Chondrocyte (in vitro differentiated cells): ENCODE results near the gene IL32. TPM values are rescaled to one million over a fixed set of nuclear protein-coding genes. Genes with fewer than 3 reads are reported as not detected.

ENCODE experiments used
- DNase-seq: peaks from one replicate; pipeline ENCODE4 v3.0.0; 2021; ENCODE audit warnings: mixed read lengths, low spot score
- H3K27ac Mint-ChIP-seq: one replicate; pipeline ENCODE4 v1.8.0; 2021; ENCODE audit warnings: mild to moderate bottlenecking, moderate library complexity, mixed read lengths; ENCODE audit not compliant: unreplicated experiment
- H3K27me3 Mint-ChIP-seq: 2 replicates; pipeline ENCODE4 v1.8.0; 2021; ENCODE audit warnings: low read depth, mixed read lengths
- H3K36me3 Mint-ChIP-seq: 2 replicates; pipeline ENCODE4 v1.8.0; 2021; ENCODE audit warnings: low read depth, mixed read lengths
- H3K4me1 Mint-ChIP-seq: 2 replicates; pipeline ENCODE4 v1.8.0; 2021; ENCODE audit warnings: low read depth, mild to moderate bottlenecking, mixed read lengths
- H3K4me3 Mint-ChIP-seq: one replicate; pipeline ENCODE4 v1.8.0; 2021; ENCODE audit warnings: mild to moderate bottlenecking, moderate library complexity, mixed read lengths; ENCODE audit not compliant: unreplicated experiment
- H3K9me3 Mint-ChIP-seq: 2 replicates; pipeline ENCODE4 v1.8.0; 2021; ENCODE audit warnings: low read depth, mixed read lengths
- total RNA-seq: library from RNA; stranded (reverse); gene quantifications from 3 replicates; pipeline ENCODE4 v1.2.1, GENCODE V29; 2021
- TF ChIP-seq, protein P1 (sequence below): fragments of 200-600 bp; sonication (generic); IDR thresholded peaks from 2 replicates; pipeline ENCODE4 v1.5.0; 2021; ENCODE audit warnings: antibody characterized with exemption, mild to moderate bottlenecking, moderate library complexity

IL32 gene
- total RNA-seq, 1 donor from 2014 or later, result 17.8 TPM

DNA sequence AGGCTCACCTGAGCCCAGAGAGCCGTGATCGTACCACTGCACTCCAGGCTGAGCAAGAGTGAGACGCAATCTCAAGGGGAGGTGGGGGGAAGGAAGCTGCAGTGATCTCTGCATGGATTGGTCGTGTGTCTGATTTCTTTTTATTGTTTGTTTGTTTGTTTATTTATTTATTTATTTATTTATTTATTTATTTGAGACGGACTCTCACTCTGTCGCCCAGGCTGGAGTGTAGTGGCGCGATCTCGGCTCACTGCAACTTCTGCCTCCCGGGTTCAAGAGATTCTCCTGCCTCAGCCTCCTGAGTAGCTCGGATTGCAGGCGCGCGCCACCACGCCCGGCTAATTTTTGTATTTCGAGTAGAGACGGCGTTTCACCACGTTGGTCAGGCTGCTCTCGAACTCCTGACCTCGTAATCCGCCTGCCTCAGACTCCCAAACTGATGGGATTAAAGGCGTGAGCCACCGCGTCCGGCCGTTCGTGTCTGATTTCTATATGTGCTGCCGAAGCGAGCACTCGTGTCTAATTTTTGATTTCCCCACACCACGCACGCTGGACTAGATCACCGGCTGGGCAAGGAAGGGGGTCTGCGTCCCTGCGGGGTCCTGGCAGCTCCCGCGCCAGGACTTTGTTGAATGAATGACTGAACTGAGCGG is 45.7 kb upstream of the IL32 start:
- TF ChIP-seq, protein P1, sequence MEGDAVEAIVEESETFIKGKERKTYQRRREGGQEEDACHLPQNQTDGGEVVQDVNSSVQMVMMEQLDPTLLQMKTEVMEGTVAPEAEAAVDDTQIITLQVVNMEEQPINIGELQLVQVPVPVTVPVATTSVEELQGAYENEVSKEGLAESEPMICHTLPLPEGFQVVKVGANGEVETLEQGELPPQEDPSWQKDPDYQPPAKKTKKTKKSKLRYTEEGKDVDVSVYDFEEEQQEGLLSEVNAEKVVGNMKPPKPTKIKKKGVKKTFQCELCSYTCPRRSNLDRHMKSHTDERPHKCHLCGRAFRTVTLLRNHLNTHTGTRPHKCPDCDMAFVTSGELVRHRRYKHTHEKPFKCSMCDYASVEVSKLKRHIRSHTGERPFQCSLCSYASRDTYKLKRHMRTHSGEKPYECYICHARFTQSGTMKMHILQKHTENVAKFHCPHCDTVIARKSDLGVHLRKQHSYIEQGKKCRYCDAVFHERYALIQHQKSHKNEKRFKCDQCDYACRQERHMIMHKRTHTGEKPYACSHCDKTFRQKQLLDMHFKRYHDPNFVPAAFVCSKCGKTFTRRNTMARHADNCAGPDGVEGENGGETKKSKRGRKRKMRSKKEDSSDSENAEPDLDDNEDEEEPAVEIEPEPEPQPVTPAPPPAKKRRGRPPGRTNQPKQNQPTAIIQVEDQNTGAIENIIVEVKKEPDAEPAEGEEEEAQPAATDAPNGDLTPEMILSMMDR, result no peak
- Mint-ChIP-seq H3K36me3 (peaks cover 9% of the 10 kb centered on the region), H3K27ac (peak overlapping the region; percentile 81), H3K4me3 (peak overlapping the region; percentile 91), H3K4me1 (peaks cover 29% of the 10 kb centered on the region), H3K27me3 (no peaks in the 10 kb centered on the region), H3K9me3 (no peaks in the 10 kb centered on the region)
- DNase-seq, result no peak

DNA sequence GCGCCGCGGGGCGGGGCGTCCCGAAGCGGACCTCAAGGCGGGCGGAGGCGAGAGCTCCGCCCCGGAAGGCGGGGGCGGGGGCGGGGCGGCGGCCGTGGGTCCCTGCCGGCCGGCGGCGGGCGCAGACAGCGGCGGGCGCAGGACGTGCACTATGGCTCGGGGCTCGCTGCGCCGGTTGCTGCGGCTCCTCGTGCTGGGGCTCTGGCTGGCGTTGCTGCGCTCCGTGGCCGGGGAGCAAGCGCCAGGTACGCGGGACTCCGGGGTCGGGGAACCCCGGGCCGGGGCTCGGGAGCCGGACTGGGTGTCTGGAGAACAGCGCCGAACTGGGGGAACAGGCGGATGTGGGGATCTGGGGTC is 45.2 kb upstream of the IL32 start, which contains the start of gene TNFRSF12A:
TNFRSF12A (plus strand) TSS at position 122 of the 357 bp plus-strand sequence; CDS start at position 152, 30 bp downstream.
- no peaks in the 10 kb centered on the region for H3K27me3 Mint-ChIP-seq
- H3K4me1 Mint-ChIP-seq, result peaks cover 29% of the 10 kb centered on the region
- no peaks in the 10 kb centered on the region for H3K9me3 Mint-ChIP-seq
- DNase-seq, result peak; percentile 93
- peak within 1 kb of the TSS; percentile 91 for H3K4me3 Mint-ChIP-seq
- peaks cover 9% of the 10 kb centered on the region for H3K36me3 Mint-ChIP-seq
- TF ChIP-seq, protein P1, result peak; percentile 22
- H3K27ac Mint-ChIP-seq, result peak within 1 kb of the TSS; percentile 99

DNA sequence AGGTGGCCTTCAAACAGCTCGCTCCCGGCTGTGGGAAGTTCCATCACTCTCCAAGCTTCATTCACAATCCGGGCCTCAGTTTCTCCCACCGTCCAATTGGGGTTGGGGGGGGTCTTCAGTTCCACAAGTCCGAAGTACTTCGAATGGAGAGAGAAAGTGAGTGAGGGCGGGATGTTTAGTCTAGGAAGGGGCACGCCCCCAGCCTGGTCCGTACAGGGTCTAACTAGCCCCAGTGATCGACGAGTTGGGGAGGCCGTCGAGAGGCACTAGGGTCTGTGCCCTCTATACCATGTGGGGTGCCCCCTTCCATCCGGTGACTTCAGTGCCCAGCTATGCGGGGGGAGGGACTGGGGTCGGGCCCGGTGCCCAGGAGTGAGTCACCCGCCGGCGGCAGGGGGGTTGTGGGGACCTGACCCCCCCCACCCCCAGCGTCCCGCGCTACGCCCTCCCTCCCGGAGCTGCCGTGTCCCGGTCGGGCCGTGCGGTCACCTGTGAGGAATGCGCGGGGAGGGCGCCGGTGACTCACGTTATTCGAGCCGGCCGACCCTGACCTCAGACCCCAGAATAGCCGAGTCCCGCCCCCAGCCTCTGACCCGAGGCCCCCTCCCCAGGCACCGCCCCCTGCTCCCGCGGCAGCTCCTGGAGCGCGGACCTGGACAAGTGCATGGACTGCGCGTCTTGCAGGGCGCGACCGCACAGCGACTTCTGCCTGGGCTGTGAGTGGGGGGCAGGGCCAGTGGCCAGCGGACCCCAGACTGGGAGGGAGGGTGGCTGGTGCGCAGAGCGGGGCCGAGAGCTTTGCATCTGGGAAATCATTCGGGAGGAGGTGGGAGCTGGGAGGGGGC is 44.6 kb upstream of the IL32 start:
- peak; percentile 94 for DNase-seq
- H3K4me1 Mint-ChIP-seq, result peaks cover 29% of the 10 kb centered on the region
- H3K4me3 Mint-ChIP-seq, result peak overlapping the region; percentile 91
- TF ChIP-seq, protein P1, result no peak
- H3K36me3 Mint-ChIP-seq, result peaks cover 9% of the 10 kb centered on the region
- no peaks in the 10 kb centered on the region for H3K27me3 Mint-ChIP-seq
- no peaks in the 10 kb centered on the region for H3K9me3 Mint-ChIP-seq
- peak overlapping the region; percentile 99 for H3K27ac Mint-ChIP-seq

DNA sequence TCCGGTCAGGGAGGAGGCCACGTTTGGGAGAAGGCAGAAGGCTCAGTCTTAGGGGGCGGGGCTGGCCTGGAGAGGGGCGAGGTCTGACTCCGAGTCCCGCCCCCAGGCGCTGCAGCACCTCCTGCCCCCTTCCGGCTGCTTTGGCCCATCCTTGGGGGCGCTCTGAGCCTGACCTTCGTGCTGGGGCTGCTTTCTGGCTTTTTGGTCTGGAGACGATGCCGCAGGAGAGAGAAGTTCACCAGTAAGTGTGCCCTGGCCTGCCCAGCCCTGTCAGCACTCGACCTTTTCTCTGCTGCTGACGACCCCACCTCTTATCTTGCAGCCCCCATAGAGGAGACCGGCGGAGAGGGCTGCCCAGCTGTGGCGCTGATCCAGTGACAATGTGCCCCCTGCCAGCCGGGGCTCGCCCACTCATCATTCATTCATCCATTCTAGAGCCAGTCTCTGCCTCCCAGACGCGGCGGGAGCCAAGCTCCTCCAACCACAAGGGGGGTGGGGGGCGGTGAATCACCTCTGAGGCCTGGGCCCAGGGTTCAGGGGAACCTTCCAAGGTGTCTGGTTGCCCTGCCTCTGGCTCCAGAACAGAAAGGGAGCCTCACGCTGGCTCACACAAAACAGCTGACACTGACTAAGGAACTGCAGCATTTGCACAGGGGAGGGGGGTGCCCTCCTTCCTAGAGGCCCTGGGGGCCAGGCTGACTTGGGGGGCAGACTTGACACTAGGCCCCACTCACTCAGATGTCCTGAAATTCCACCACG is 43.8 kb upstream of the IL32 start:
- H3K27ac Mint-ChIP-seq, result peak overlapping the region; percentile 99
- TF ChIP-seq, protein P1, result peak; percentile 70

DNA sequence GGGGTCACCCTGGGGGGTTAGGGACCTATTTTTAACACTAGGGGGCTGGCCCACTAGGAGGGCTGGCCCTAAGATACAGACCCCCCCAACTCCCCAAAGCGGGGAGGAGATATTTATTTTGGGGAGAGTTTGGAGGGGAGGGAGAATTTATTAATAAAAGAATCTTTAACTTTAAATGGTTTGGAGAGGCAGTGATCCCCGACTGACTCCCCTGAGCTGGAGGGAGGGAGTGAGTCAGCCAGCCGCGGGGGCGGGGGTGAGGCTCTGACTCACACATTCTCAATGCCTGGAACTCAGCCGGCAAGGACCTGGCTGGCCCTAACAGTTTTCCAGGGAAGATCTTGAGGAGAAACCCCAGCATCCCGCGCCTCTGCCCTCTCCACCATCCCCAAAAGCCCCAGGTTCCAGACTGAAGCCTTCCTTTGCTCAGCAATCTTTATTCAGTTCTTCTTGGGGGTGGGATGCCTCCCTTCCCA is 43.2 kb upstream of the IL32 start:
- DNase-seq, result peak; percentile 96
- Mint-ChIP-seq H3K36me3 (peaks cover 18% of the 10 kb centered on the region), H3K27me3 (no peaks in the 10 kb centered on the region), H3K9me3 (no peaks in the 10 kb centered on the region), H3K4me1 (peaks cover 29% of the 10 kb centered on the region), H3K27ac (peak overlapping the region; percentile 99), H3K4me3 (peak overlapping the region; percentile 91)
- TF ChIP-seq, protein P1, result no peak

More for the DNA sequence above, 43.8 kb upstream of the IL32 start:
- H3K36me3 Mint-ChIP-seq, result peaks cover 15% of the 10 kb centered on the region
- no peaks in the 10 kb centered on the region for H3K9me3 Mint-ChIP-seq
- H3K4me1 Mint-ChIP-seq, result peaks cover 29% of the 10 kb centered on the region
- peak overlapping the region; percentile 91 for H3K4me3 Mint-ChIP-seq
- no peaks in the 10 kb centered on the region for H3K27me3 Mint-ChIP-seq
- peak; percentile 97 for DNase-seq
